Measurements from ENCODE around the gene DGCR2.
"Not testable (repeated sequence)": the region's sequence is repeated elsewhere in the genome, so short reads cannot be mapped to it uniquely, and the experiment has no call there.

Gene DGCR2

DNA sequence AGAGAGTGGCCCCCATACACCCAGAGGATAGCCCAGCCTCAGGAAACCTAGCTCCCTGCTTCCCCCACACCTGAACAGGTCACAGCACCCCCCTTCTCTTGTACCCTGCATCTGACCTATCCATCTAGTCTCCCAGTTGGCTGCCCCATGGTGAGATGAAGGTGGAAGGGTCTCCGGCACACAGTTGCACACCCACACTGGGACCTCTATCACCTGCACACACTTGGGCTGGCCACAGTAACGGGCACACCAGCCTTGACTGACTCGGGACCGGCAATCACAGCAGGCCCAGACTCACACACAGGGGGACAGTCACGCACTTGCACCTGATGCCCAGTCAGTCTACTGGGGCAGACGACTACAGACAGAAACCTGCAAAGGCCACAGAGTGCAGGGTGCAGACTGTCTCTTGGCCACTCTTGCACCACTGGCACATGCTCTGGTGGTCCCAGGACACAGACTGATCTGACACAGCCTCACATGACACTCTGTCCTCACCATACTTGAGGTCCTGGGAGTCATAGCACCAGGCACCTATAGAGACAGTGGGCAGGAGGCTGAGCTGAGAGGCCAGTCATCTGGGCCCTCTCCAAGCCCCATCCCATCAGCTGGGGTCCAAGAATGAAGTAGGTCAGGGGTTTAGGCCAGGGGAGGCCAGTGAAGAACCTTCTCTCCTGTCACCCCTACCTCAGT lies 88.0 kb downstream of the DGCR2 start:
- H3K27ac ChIP-seq (ENCODE audit: low read length); H3K36me3 ChIP-seq (ENCODE audit: control insufficient read depth, low read depth, low read length); H3K4me1 ChIP-seq (ENCODE audit: control insufficient read depth, low read depth, low read length); H3K9ac ChIP-seq (ENCODE audit: low read length); H3K9me3 ChIP-seq (ENCODE audit: control insufficient read depth, low read depth, low read length); H3K4me3 ChIP-seq (ENCODE audit: low read length): not testable (repeated sequence)
- peaks cover 22% of the 10 kb centered on the region for H3K27me3 ChIP-seq (ENCODE audit: control insufficient read depth, insufficient read depth, low read length)

DNA sequence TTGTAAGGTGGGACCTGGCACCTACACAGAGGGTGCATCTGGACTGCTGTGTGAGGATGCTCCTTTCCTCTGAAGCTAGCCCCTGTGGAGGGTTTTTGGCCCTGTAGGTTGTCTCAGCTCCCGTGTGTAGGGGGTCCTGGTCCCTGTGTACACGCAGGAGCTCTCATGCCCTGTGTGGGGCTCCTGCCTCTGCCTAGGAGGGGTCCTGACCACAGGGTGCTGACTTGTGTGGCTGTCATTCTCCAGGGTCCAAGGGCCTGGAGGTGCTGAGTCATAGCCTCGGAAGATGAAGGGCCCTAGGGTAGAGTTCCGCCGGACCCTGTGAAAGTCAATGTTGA lies 88.7 kb downstream of the DGCR2 start:
- not testable (repeated sequence) for H3K9ac ChIP-seq (ENCODE audit: low read length); H3K36me3 ChIP-seq (ENCODE audit: control insufficient read depth, low read depth, low read length); H3K9me3 ChIP-seq (ENCODE audit: control insufficient read depth, low read depth, low read length); H3K27ac ChIP-seq (ENCODE audit: low read length); H3K4me3 ChIP-seq (ENCODE audit: low read length); H3K4me1 ChIP-seq (ENCODE audit: control insufficient read depth, low read depth, low read length)
- peaks cover 28% of the 10 kb centered on the region for H3K27me3 ChIP-seq (ENCODE audit: control insufficient read depth, insufficient read depth, low read length)

DNA sequence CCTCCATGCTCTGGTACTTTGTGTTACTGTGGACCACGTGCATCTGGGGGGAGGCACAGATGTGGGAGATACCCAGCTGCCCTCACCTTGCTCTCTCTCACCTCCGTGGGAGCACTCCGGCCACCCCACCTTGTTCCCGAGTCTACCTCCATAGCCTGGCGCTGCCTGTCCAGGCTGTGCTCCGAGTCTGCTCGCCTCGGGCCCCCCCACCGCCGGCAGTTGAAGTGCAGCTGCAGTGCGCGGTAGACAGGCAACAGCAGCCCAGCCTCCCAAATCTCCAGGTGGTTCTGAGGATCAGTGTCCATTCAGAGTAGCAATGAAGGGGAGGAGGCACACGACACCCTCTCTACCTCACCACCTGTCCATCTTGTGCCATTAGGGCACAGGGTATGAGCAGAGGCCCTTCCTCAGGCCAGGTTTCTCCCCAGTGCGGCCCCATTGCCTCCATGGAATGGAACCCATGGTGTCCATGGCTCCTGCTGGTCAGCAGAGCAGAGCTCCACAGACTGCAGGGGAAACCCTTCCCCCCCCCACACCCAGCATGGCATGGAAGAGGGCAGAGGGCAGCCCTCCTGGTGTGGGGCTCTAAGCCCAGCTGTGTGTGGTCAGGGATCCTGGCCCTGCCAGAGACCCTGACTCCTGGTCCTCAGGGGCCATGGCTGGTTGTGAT lies 89.2 kb downstream of the DGCR2 start:
- H3K4me3 ChIP-seq (ENCODE audit: low read length); H3K36me3 ChIP-seq (ENCODE audit: control insufficient read depth, low read depth, low read length); H3K9ac ChIP-seq (ENCODE audit: low read length); H3K9me3 ChIP-seq (ENCODE audit: control insufficient read depth, low read depth, low read length); H3K4me1 ChIP-seq (ENCODE audit: control insufficient read depth, low read depth, low read length); H3K27ac ChIP-seq (ENCODE audit: low read length): not testable (repeated sequence)
- H3K27me3 ChIP-seq (ENCODE audit: control insufficient read depth, insufficient read depth, low read length): peaks cover 33% of the 10 kb centered on the region

DNA sequence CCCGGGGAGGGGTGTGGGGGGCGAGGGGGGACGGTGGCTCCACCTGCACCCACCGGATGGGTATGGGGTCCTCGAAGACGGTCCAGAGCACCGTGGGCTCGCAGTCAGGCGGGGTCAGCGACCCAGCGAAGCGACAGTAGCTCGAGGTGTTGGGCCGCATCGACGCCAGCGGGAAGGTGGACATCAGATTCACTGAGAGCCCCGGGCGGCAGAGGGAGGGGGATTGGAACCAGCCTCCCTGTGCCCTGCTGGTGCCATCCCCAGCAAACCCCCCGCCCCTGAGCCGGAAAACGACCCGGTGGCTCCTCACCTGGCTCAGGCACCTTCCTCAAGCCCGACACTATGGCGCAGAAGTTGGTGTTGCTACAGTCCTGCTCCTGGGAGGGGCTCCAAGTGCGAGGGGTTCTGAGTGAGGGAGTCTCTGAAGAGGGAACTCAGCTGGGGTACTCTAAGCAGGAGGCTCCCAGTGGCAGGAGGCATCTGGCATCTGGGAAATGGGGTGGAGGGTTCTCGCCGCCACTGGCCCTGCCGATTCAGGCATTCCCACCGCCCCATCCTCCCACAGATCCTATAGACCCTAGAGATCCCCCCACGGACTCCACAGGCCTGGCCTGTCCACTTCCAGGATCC lies 89.9 kb downstream of the DGCR2 start:
- peaks cover 40% of the 10 kb centered on the region for H3K27me3 ChIP-seq (ENCODE audit: control insufficient read depth, insufficient read depth, low read length)
- H3K27ac ChIP-seq (ENCODE audit: low read length); H3K4me1 ChIP-seq (ENCODE audit: control insufficient read depth, low read depth, low read length); H3K9me3 ChIP-seq (ENCODE audit: control insufficient read depth, low read depth, low read length); H3K9ac ChIP-seq (ENCODE audit: low read length); H3K36me3 ChIP-seq (ENCODE audit: control insufficient read depth, low read depth, low read length); H3K4me3 ChIP-seq (ENCODE audit: low read length): not testable (repeated sequence)

DNA sequence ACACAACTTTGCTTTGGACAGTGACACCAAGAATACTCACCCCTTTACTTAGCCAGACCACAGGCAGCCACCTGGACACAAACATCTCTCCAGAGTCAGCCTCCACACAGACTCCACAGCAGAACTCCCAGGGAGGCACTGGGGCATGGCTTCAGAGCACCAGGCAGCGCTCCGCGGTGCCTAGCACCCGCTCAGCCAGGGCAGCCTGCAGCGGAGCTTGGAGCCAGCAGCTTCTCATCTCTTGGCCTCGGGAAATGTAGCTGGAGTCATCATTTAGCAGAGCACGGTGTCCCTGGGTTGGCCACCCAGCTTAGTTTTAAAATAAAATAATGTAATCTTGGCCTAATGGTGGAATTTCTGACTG lies 91.3 kb downstream of the DGCR2 start:
- H3K9me3 ChIP-seq (ENCODE audit: control insufficient read depth, low read depth, low read length); H3K4me3 ChIP-seq (ENCODE audit: low read length); H3K9ac ChIP-seq (ENCODE audit: low read length); H3K27ac ChIP-seq (ENCODE audit: low read length); H3K36me3 ChIP-seq (ENCODE audit: control insufficient read depth, low read depth, low read length); H3K4me1 ChIP-seq (ENCODE audit: control insufficient read depth, low read depth, low read length): not testable (repeated sequence)
- peaks cover 40% of the 10 kb centered on the region for H3K27me3 ChIP-seq (ENCODE audit: control insufficient read depth, insufficient read depth, low read length)

DNA sequence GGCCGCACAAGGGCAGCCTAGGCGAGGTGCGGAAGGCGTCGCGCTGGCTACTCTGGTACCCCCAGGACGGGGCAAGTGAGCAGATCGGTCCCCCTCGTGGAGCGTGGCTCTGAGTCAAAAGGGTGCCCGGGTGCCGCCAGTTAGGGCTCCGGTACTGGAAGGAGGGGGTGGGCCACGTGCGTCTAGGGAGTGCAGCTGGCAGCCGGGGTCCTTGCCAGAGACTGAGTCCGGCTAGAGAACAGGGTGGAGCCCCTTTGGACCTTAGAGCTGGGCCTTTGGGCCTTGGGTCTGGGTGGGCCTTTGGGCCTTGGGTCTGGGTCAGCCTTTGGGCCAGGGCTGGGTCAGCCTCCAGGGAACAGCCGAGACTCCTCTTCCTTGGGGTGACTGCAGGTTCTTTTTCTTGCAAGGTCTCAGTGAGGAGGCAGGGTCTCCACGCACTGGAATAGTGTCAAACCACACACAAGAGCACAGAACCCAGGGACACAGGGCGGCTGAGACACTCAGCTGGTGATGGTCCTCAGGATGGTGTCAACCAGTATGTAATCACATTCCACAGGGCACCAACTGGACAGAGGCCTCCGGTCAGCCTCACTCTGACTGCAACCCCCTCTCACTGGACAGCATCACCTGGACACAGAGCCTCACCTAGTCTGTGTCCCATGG lies 91.9 kb downstream of the DGCR2 start:
- H3K9ac ChIP-seq (ENCODE audit: low read length); H3K4me1 ChIP-seq (ENCODE audit: control insufficient read depth, low read depth, low read length); H3K9me3 ChIP-seq (ENCODE audit: control insufficient read depth, low read depth, low read length); H3K4me3 ChIP-seq (ENCODE audit: low read length); H3K36me3 ChIP-seq (ENCODE audit: control insufficient read depth, low read depth, low read length); H3K27ac ChIP-seq (ENCODE audit: low read length): not testable (repeated sequence)
- H3K27me3 ChIP-seq (ENCODE audit: control insufficient read depth, insufficient read depth, low read length): peaks cover 40% of the 10 kb centered on the region

DNA sequence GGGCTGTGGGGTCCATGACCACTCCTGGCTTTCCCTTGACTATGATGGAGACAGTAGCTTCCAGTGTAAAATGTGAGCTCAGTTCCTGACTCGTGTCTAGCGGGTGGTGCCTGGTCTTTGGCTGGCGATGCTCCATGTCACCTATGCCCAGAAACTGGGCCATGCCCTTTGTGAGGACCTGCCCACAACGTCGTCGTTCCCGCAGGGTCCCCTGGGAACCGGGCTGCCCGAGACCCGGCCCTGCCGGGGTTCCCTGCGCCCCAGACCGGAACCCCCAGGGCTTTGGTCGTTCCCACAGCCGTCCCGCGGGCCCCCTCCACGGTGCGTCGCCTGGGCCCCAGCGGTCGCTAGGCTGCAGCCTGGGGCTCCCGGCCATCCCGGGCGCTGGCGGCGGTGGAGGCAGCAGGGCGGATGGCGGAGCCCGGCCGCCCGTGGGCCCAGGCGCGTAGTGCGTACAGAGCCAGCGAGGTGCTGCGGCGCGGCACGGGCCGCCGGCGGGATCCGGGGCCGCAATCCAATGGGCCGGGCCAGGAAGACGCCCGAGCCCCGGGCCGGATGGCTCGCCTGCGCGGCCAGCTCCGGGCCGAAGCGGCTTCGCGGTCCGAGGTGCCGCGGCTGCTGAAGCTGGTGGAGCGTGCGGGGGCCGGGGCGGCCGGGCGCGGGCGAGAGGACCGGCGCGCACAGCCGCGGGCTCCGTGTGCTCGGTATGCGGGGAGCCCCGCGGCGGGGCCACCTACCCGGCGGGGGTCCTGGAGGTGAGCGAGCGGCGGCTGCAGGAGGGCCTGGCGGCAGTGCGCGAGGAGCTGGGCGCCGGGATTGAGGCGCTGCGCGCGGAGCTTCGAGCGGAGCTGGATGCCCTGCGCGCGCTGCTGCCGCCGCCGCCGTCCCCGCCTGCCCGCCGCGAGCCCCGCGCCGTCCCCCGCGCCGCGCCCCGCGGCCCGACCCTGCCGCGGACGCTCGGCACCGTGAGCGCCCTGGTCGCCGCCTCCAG lies 92.8 kb downstream of the DGCR2 start:
- H3K9me3 ChIP-seq (ENCODE audit: control insufficient read depth, low read depth, low read length); H3K4me3 ChIP-seq (ENCODE audit: low read length): not testable (repeated sequence)

DNA sequence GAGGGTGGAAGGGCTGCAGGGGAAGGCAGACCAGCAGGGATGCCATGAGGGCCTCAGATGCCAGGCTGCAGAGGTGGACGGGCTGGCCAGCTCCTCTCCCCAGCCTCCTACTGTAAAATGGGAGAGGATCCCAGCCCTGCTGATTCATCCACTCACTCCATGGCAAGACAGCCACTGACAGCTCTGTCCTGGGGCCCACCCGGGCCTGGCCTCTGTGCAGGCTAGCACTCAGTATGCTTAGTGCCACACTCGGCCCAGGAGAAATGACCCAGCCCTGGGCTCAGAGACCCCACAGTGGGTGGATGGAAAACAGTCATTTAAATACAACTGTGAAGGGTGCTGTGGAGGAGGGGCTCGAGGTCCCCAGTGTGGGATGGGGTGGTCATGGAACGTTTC lies 94.2 kb downstream of the DGCR2 start:
- not testable (repeated sequence) for H3K9me3 ChIP-seq (ENCODE audit: control insufficient read depth, low read depth, low read length); H3K4me3 ChIP-seq (ENCODE audit: low read length); H3K9ac ChIP-seq (ENCODE audit: low read length); H3K4me1 ChIP-seq (ENCODE audit: control insufficient read depth, low read depth, low read length); H3K27ac ChIP-seq (ENCODE audit: low read length); H3K36me3 ChIP-seq (ENCODE audit: control insufficient read depth, low read depth, low read length)
- peaks cover 40% of the 10 kb centered on the region for H3K27me3 ChIP-seq (ENCODE audit: control insufficient read depth, insufficient read depth, low read length)

More for the DNA sequence above, 92.8 kb downstream of the DGCR2 start:
- not testable (repeated sequence) for H3K27ac ChIP-seq (ENCODE audit: low read length); H3K36me3 ChIP-seq (ENCODE audit: control insufficient read depth, low read depth, low read length); H3K4me1 ChIP-seq (ENCODE audit: control insufficient read depth, low read depth, low read length); H3K9ac ChIP-seq (ENCODE audit: low read length)
- peaks cover 40% of the 10 kb centered on the region for H3K27me3 ChIP-seq (ENCODE audit: control insufficient read depth, insufficient read depth, low read length)

DNA sequence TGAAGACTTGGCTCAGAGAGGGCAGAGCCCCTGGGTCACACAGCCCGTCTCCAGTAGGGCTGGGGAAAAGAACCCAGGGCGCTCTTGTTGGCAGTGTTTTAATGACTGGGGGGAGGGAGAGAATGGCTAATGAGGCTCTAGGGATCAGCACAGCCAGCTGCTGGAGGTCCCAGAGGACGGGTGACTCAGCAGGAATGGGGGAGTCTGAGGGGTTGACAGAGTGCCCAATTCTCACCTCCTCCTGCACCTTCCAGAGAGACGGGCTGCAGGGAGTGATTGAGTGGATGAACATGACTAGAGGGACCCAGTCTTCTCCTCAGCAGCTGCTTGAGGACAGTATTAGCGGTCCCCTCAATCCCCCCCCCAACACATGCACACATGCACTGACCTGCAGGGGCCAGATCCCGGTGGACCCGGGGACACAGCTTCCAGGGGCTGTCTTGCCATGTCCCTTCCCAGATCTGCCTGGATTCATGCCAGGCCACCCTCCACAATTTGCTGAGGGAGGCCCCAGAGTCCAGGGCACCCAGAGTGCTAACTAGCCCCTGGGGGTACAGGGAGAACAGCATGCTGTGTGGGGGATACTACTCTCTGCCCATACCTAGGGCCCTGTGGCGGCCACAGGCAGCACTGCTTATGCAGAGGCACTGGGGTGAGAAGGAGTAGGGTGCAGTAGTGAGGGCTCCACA lies 94.7 kb downstream of the DGCR2 start:
- H3K36me3 ChIP-seq (ENCODE audit: control insufficient read depth, low read depth, low read length); H3K9ac ChIP-seq (ENCODE audit: low read length); H3K9me3 ChIP-seq (ENCODE audit: control insufficient read depth, low read depth, low read length); H3K4me3 ChIP-seq (ENCODE audit: low read length); H3K27ac ChIP-seq (ENCODE audit: low read length); H3K4me1 ChIP-seq (ENCODE audit: control insufficient read depth, low read depth, low read length): not testable (repeated sequence)
- peaks cover 40% of the 10 kb centered on the region for H3K27me3 ChIP-seq (ENCODE audit: control insufficient read depth, insufficient read depth, low read length)

DNA sequence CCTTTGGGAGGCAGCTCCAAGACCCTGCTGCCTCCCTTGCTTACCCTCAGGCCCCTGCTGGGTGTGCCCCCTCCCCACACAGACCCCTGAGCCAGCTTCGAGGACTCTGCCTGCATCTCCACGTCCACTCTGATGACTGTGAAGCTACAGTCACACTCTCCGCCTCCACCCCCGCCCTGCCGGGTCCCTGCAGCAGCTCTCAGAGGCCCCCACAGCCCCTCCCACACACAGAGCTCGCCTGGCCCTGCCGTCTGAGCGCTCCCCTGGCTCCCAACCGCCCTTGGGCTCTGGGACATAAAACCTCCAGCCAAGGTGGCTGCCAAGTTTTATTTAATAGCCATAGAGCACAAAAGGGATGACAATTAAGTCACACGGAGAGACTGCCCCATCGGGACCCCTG lies 96.1 kb downstream of the DGCR2 start:
- H3K9me3 ChIP-seq (ENCODE audit: control insufficient read depth, low read depth, low read length): not testable (repeated sequence)

More for the DNA sequence above, 96.1 kb downstream of the DGCR2 start:
- peaks cover 36% of the 10 kb centered on the region for H3K27me3 ChIP-seq (ENCODE audit: control insufficient read depth, insufficient read depth, low read length)
- H3K27ac ChIP-seq (ENCODE audit: low read length); H3K9ac ChIP-seq (ENCODE audit: low read length); H3K4me3 ChIP-seq (ENCODE audit: low read length); H3K36me3 ChIP-seq (ENCODE audit: control insufficient read depth, low read depth, low read length); H3K4me1 ChIP-seq (ENCODE audit: control insufficient read depth, low read depth, low read length): not testable (repeated sequence)
